Progenitor cell of endocrine pancreas (in vitro differentiated cells): ENCODE data around the gene NDUFB6. TPM values are rescaled to one million over a fixed set of nuclear protein-coding genes. Genes with fewer than 3 reads are reported as not detected.

Source experiments
- DNase-seq: peaks from one replicate; pipeline ENCODE4 v3.0.0; 2021; ENCODE audit warnings: low spot score; ENCODE audit not compliant: unreplicated experiment
- H3K27ac Mint-ChIP-seq: 2 replicates; pipeline ENCODE4 v1.8.0; 2021; ENCODE audit warnings: mild to moderate bottlenecking, moderate library complexity, mixed read lengths
- H3K27me3 Mint-ChIP-seq: 2 replicates; pipeline ENCODE4 v1.8.0; 2021; ENCODE audit warnings: mixed read lengths
- H3K36me3 Mint-ChIP-seq: 2 replicates; pipeline ENCODE4 v1.8.0; 2022; ENCODE audit warnings: mixed read lengths; ENCODE audit not compliant: insufficient read depth
- H3K4me1 Mint-ChIP-seq: 2 replicates; pipeline ENCODE4 v1.8.0; 2021; ENCODE audit warnings: low read depth, mixed read lengths
- H3K4me3 Mint-ChIP-seq: 2 replicates; pipeline ENCODE4 v1.8.0; 2021; ENCODE audit warnings: low read depth, mild to moderate bottlenecking, moderate library complexity, mixed read lengths
- H3K9me3 Mint-ChIP-seq: 2 replicates; pipeline ENCODE4 v1.8.0; 2021; ENCODE audit warnings: low read depth, mixed read lengths
- CTCF ChIP-seq: fragments of 200-600 bp; sonication (generic); IDR thresholded peaks from one replicate; pipeline ENCODE4 v1.5.0; 2021; ENCODE audit warnings: antibody characterized with exemption, mild to moderate bottlenecking; ENCODE audit not compliant: unreplicated experiment
- total RNA-seq: library from RNA; stranded (reverse); gene quantifications from 2 replicates; pipeline ENCODE4 v1.2.1, GENCODE V29; 2021

Gene NDUFB6
- total RNA-seq, 1 donor from 2014 or later: 39.8 TPM

GRCh38 chr9:32570262-32570661, 2.7 kb downstream of the NDUFB6 start:
- H3K9me3 Mint-ChIP-seq: no peaks in the 10 kb centered on the region
- TF ChIP-seq CTCF: no peak
- H3K4me3 Mint-ChIP-seq: no peak overlapping the region
- peaks cover 11% of the 10 kb centered on the region for H3K36me3 Mint-ChIP-seq
- H3K27ac Mint-ChIP-seq: no peak overlapping the region
- H3K27me3 Mint-ChIP-seq: no peaks in the 10 kb centered on the region
- peaks cover 11% of the 10 kb centered on the region for H3K4me1 Mint-ChIP-seq
- DNase-seq: no peak

- no peak overlapping the region for H3K4me3 Mint-ChIP-seq
- H3K27ac Mint-ChIP-seq: no peak overlapping the region
Measured at GRCh38 chr9:32566770-32567169, 6.2 kb downstream of the NDUFB6 start.

GRCh38 chr9:32565967-32566366, 7.0 kb downstream of the NDUFB6 start:
- TF ChIP-seq CTCF: no peak
- Mint-ChIP-seq H3K36me3 (peaks cover 13% of the 10 kb centered on the region), H3K27me3 (no peaks in the 10 kb centered on the region), H3K4me1 (no peaks in the 10 kb centered on the region), H3K27ac (no peak overlapping the region), H3K4me3 (no peak overlapping the region), H3K9me3 (no peaks in the 10 kb centered on the region)
- DNase-seq: no peak

More at GRCh38 chr9:32566770-32567169, 6.2 kb downstream of the NDUFB6 start:
- no peak for DNase-seq
- Mint-ChIP-seq H3K36me3 (peaks cover 11% of the 10 kb centered on the region), H3K4me1 (peaks cover 2% of the 10 kb centered on the region), H3K9me3 (no peaks in the 10 kb centered on the region), H3K27me3 (no peaks in the 10 kb centered on the region)
- TF ChIP-seq CTCF: no peak

GRCh38 chr9:32558408-32558934, 14.5 kb downstream of the NDUFB6 start:
- no peak for TF ChIP-seq CTCF
- no peak overlapping the region for H3K4me3 Mint-ChIP-seq
- no peaks in the 10 kb centered on the region for H3K27me3 Mint-ChIP-seq
- peaks cover 1% of the 10 kb centered on the region for H3K36me3 Mint-ChIP-seq
- no peaks in the 10 kb centered on the region for H3K9me3 Mint-ChIP-seq
- no peaks in the 10 kb centered on the region for H3K4me1 Mint-ChIP-seq
- H3K27ac Mint-ChIP-seq: no peak overlapping the region
- DNase-seq: no peak

GRCh38 chr9:32554591-32554990, 18.4 kb downstream of the NDUFB6 start:
- Mint-ChIP-seq H3K9me3 (no peaks in the 10 kb centered on the region), H3K4me3 (no peak overlapping the region), H3K36me3 (no peaks in the 10 kb centered on the region), H3K27ac (no peak overlapping the region), H3K4me1 (peaks cover 9% of the 10 kb centered on the region), H3K27me3 (no peaks in the 10 kb centered on the region)
- no peak for DNase-seq
- no peak for TF ChIP-seq CTCF
